Mononuclear cell (primary cell): ENCODE data around the gene ADIPOR1. TPM values are rescaled to one million over a fixed set of nuclear protein-coding genes. Genes with fewer than 3 reads are reported as not detected.

Experiments used
- total RNA-seq: library from RNA; depleted of rRNA; stranded (reverse); fragments of >200 nt; gene quantifications from one replicate; pipeline ENCODE4 v1.2.3, GENCODE V29; 2012

Gene ADIPOR1
- total RNA-seq, 1 donor = 139 TPM

Other genes starting within 250 kb of the ADIPOR1 start
- under 0.01 TPM for gene SYT2, start 247.9 kb downstream of the ADIPOR1 start, total RNA-seq
- 84.7 TPM for gene KDM5B, start 149.9 kb downstream of the ADIPOR1 start, total RNA-seq
- not detected for gene PCAT6, start 147.4 kb downstream of the ADIPOR1 start, total RNA-seq
- gene RABIF, start 69.2 kb downstream of the ADIPOR1 start, total RNA-seq = 5.1 TPM
- 19.3 TPM for gene KLHL12, start 31.1 kb downstream of the ADIPOR1 start, total RNA-seq
- gene CYB5R1, start 8.9 kb upstream of the ADIPOR1 start, total RNA-seq = 34.1 TPM
- gene TMEM183A, start 49.1 kb upstream of the ADIPOR1 start, total RNA-seq = 207 TPM
- gene PPFIA4, start 68.2 kb upstream of the ADIPOR1 start, total RNA-seq = 0.73 TPM
- gene MYOG, start 127.7 kb upstream of the ADIPOR1 start, total RNA-seq = not detected
- gene ADORA1, start 169.4 kb upstream of the ADIPOR1 start, total RNA-seq = not detected
- not detected for gene MYBPH, start 217.5 kb upstream of the ADIPOR1 start, total RNA-seq
- gene CHI3L1, start 228.4 kb upstream of the ADIPOR1 start, total RNA-seq = 0.94 TPM